Lower lobe of right lung (tissue), 2 donors: ENCODE results near the gene FAHD2A. TPM values are rescaled to one million over a fixed set of nuclear protein-coding genes. Genes with fewer than 3 reads are reported as not detected.
"Not testable (repeated sequence)": the region's sequence is repeated elsewhere in the genome, so short reads cannot be mapped to it uniquely, and the experiment has no call there.

Source experiments
- ATAC-seq, 2 donors: fragments of 200-7000 bp; cut with Tn5 transposase; one replicate each; pipeline ENCODE4 v1.9.1; 2020 to 2022; ENCODE audit warnings: mild to moderate bottlenecking in 2 of 2, moderate library complexity in 2 of 2
- DNase-seq: peaks from one replicate; pipeline ENCODE4 v3.0.0-alpha.2; 2020
- H3K27ac ChIP-seq: fragments of 200-600 bp; one replicate; pipeline ENCODE4 v1.8.0; 2022
- H3K27me3 ChIP-seq: fragments of 200-600 bp; one replicate; pipeline ENCODE4 v1.8.0; 2022; ENCODE audit warnings: low read depth
- H3K36me3 ChIP-seq: fragments of 200-600 bp; one replicate; pipeline ENCODE4 v1.8.0; 2022; ENCODE audit warnings: mild to moderate bottlenecking
- H3K4me1 ChIP-seq: fragments of 200-600 bp; one replicate; pipeline ENCODE4 v1.8.0; 2022
- H3K4me3 ChIP-seq: fragments of 200-600 bp; one replicate; pipeline ENCODE4 v1.8.0; 2022; ENCODE audit warnings: mild to moderate bottlenecking
- H3K9me3 ChIP-seq: fragments of 200-600 bp; one replicate; pipeline ENCODE4 v1.8.0; 2022
- intact Hi-C: fragments of 100-400 bp; cut with DNase I; formaldehyde crosslinking; loops from one replicate; pipeline ENCODE4 v1.11.0; 2022
- total RNA-seq: library from RNA; stranded (reverse); fragmentation: NEBNext Ultra II Directional; extraction: Animal tissue kit (Norgen Biotek cat#: 25700); gene quantifications from one replicate; pipeline ENCODE4 v1.2.1, GENCODE V29; 2021
- TF ChIP-seq, protein P1 (sequence below): fragments of 200-600 bp; IDR thresholded peaks from one replicate; pipeline ENCODE4 v1.8.0; 2022; ENCODE audit warnings: antibody characterized with exemption, mild to moderate bottlenecking
- donor health status: DM: no; HTN: yes; CAD: no; lungs with severe emphysema.

The FAHD2A gene
- total RNA-seq, 1 donor from 2014 or later: 19.4 TPM

DNA sequence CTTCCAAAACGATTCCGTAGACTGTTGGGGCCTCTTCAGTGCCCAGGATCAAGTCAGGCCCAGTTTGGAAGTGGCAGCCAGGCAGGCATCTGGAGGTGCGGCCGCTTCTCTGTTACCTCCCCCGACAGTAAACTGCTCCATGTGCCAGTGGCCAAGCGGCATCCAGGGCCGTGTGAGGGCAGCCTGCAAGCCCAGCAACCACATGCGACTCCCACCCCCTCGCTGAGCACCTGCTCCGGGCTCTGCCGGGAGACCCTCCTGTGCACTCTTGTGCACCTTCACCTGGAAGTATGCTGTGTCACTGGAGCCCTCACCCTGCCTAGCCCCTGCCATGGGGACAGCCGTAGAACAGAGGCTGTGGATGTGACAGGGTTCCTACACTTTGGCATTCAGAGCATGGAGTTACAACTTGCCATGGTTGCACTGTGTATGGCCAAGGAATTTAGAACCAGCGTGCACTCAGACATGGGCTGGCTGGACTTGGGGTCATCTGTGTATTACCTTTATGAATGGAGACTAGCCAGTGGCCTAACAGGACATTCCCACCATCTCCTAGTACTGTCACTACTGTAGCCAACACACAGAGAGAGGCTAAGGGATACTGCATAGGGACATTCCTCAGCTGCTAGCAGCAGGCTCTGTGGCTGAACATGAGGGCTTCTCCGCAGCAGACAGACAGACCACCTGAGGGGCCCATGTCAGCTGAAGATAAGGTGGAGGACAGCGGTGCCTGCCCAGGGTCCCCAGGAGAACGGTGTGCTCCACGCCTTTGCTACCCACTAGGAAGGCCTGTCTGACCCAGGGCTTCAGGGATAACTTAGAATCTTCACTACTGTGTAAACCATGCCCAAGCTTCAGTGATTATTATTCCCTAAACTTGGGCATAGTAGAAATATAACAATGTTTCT is 25.0 kb upstream of the FAHD2A start:
- Histone ChIP-seq H3K36me3 (no peaks in the 10 kb centered on the region), H3K4me3 (no peak overlapping the region), H3K4me1 (no peaks in the 10 kb centered on the region), H3K27ac (no peak overlapping the region), H3K9me3 (no peaks in the 10 kb centered on the region), H3K27me3 (no peaks in the 10 kb centered on the region)
- TF ChIP-seq, protein P1, sequence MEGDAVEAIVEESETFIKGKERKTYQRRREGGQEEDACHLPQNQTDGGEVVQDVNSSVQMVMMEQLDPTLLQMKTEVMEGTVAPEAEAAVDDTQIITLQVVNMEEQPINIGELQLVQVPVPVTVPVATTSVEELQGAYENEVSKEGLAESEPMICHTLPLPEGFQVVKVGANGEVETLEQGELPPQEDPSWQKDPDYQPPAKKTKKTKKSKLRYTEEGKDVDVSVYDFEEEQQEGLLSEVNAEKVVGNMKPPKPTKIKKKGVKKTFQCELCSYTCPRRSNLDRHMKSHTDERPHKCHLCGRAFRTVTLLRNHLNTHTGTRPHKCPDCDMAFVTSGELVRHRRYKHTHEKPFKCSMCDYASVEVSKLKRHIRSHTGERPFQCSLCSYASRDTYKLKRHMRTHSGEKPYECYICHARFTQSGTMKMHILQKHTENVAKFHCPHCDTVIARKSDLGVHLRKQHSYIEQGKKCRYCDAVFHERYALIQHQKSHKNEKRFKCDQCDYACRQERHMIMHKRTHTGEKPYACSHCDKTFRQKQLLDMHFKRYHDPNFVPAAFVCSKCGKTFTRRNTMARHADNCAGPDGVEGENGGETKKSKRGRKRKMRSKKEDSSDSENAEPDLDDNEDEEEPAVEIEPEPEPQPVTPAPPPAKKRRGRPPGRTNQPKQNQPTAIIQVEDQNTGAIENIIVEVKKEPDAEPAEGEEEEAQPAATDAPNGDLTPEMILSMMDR: no peak
- no peak for ATAC-seq
- intact Hi-C loops: no loop called here
- DNase-seq: peak; percentile 34

DNA sequence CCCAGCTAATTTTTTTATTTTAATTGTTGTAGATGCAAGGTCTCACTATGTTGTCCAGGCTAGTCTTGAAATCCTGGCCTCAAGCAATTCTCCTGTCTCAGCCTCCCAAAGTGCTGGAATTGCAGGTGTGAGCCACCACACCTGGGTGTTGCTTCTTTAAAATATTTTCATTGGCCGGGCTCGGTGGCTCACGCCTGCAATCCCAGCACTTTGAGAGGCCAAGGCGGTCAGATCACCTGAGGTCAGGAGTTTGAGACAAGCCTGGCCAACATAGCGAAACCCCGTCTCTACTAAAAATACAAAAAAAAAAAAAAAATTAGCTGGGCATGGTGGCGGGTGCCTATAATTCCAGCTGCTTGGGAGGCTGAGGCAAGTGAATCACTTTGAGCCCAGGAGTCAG is 24.2 kb upstream of the FAHD2A start:
- H3K9me3 ChIP-seq, H3K27ac ChIP-seq, H3K4me1 ChIP-seq, ATAC-seq, H3K36me3 ChIP-seq, intact Hi-C loops, H3K4me3 ChIP-seq, H3K27me3 ChIP-seq: not testable (repeated sequence)
- peak; percentile 1 for DNase-seq

DNA sequence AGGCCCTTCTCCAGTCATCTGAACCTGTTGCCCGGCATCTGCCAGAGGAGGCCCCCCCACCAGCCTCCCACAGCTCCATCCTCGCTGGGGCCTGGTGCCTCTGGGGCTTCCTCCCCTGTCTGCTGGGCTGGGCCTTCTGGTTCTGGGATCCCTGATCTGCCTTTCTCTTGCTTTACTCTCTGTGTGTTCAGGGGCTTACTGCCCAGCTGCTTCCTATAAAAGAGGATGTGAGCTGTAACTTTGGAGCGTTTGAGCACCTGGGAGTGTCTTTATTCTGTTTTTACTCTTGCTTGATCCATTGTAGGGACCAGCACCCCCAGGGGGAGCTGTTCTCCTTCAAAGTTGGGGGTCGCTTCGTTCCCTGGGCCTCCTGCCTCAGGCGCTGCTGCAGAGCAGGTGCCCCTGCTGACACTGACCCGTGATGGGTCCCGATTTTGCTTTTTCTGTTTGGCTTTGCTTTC is 23.1 kb upstream of the FAHD2A start:
- H3K27ac ChIP-seq: no peak overlapping the region
- no peak for ATAC-seq
- no peaks in the 10 kb centered on the region for H3K4me1 ChIP-seq
- DNase-seq: peak; percentile 32
- H3K4me3 ChIP-seq: no peak overlapping the region
- intact Hi-C loops: no loop called here
- TF ChIP-seq, protein P1: no peak
- no peaks in the 10 kb centered on the region for H3K27me3 ChIP-seq
- H3K36me3 ChIP-seq: no peaks in the 10 kb centered on the region
- H3K9me3 ChIP-seq: no peaks in the 10 kb centered on the region

DNA sequence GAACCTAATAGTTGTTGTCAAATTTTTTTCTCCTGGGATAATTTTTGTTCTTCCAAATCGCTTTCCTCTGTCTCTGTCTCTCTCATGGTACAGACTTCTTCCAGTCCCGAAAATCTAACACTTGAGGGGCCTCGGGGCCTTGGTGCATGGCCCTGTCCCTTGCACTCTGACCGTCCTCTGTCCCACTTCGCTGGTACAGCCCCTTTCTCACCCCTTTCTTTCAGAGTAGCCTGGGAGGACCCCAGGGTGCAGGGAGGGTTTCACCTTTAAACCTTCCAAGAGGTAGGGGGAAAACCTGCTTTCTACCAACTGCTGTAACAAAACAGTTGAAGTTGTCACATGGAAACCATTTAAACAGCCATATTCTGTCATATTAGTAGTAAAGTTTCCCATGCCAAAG is 22.2 kb upstream of the FAHD2A start:
- intact Hi-C loops: no loop called here
- Histone ChIP-seq H3K9me3 (no peaks in the 10 kb centered on the region), H3K36me3 (no peaks in the 10 kb centered on the region), H3K27me3 (no peaks in the 10 kb centered on the region), H3K4me1 (no peaks in the 10 kb centered on the region), H3K27ac (no peak overlapping the region), H3K4me3 (no peak overlapping the region)
- TF ChIP-seq, protein P1: no peak
- DNase-seq: no peak
- no peak for ATAC-seq

DNA sequence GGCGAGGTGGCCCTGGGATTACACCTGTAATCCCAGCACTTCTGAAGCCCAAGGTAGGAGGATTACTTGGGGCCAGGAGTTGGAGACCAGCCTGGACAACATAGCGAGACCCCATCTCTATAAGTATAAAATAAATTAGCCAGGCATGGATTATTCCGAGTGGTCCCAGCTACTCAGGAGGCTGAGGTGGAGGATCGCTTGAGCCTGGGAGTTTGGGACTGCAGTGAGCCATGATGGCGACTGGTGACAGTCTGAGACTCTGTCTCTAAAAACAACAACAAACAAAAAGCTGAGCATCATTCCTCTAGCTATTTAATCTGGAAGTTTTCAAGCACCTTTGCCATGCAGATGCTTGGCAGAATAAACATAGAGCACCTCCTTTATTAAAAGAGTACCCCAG is 21.8 kb upstream of the FAHD2A start:
- no peak overlapping the region for H3K27ac ChIP-seq
- no peaks in the 10 kb centered on the region for H3K4me1 ChIP-seq
- TF ChIP-seq, protein P1: no peak
- H3K4me3 ChIP-seq: no peak overlapping the region
- no peaks in the 10 kb centered on the region for H3K36me3 ChIP-seq
- no peaks in the 10 kb centered on the region for H3K9me3 ChIP-seq
- no peak for DNase-seq
- no peaks in the 10 kb centered on the region for H3K27me3 ChIP-seq
- intact Hi-C loops: no loop called here
- ATAC-seq: no peak
